ENCODE results near the gene ITGB8. TPM values are rescaled to one million over a fixed set of nuclear protein-coding genes. Genes with fewer than 3 reads are reported as not detected.

ITGB8 gene
- total RNA-seq, 1 experiment from 2014 or later: 1.9 TPM

- Mint-ChIP-seq H3K27ac (no peak overlapping the region), H3K4me1 (peaks cover 2% of the 10 kb centered on the region; the same call in 1 of the 2 replicates), H3K4me3 (no peak overlapping the region), H3K9me3 (no peaks in the 10 kb centered on the region), H3K36me3 (no peaks in the 10 kb centered on the region), H3K27me3 (ENCODE audit: low read depth) (no peaks in the 10 kb centered on the region)
- DNase-seq (ENCODE audit: low spot score) (no peak), ATAC-seq (no peak)
- TF ChIP-seq TP53 (CRISPR knock-in tag; IDR thresholded peaks at IDR 0.05) (no peak), HMGA2 (CRISPR knock-in tag; IDR thresholded peaks at IDR 0.05) (no peak), SMAD3 (CRISPR knock-in tag; IDR thresholded peaks at IDR 0.05; ENCODE audit: borderline replicate concordance) (no peak), FOXP1 (CRISPR knock-in tag; IDR thresholded peaks at IDR 0.05; ENCODE audit: borderline replicate concordance) (no peak), CDX4 (CRISPR knock-in tag; IDR thresholded peaks at IDR 0.05; ENCODE audit: borderline replicate concordance) (no peak), MXD4 (CRISPR knock-in tag; IDR thresholded peaks at IDR 0.05; ENCODE audit: borderline replicate concordance) (no peak), CREM (CRISPR knock-in tag; IDR thresholded peaks at IDR 0.05) (no peak)
- POLR2A ChIA-PET: no interaction called here
- CTCF ChIA-PET: interaction anchor here (1.0 kb wide), 1 partner anchor 691 kb away, joined by 3 read pairs; no protein-coding TSS in a partner anchor
Measured at GRCh38 chr7:20404320-20404719, 73.6 kb downstream of the ITGB8 start.

GRCh38 chr7:20407585-20408466, 77.1 kb downstream of the ITGB8 start:
- POLR2A ChIA-PET: no interaction called here
- DNase-seq (ENCODE audit: low spot score) (no peak), ATAC-seq (no peak; the same call in 1 of the 2 replicates)
- H3K36me3 Mint-ChIP-seq: no peaks in the 10 kb centered on the region
- CTCF ChIA-PET: interaction anchor here (0.8 to 1.9 kb wide), 4 partner anchors 33 to 660 kb away, joined by 3 to 5 read pairs (median 3); no protein-coding TSS in a partner anchor
- no peaks in the 10 kb centered on the region for H3K9me3 Mint-ChIP-seq
- H3K4me1 Mint-ChIP-seq: peaks cover 2% of the 10 kb centered on the region; the same call in 1 of the 2 replicates
- TF ChIP-seq ZNF219 (CRISPR knock-in tag; IDR thresholded peaks at IDR 0.05; ENCODE audit: borderline replicate concordance) (no peak), HMGA2 (CRISPR knock-in tag; IDR thresholded peaks at IDR 0.05) (no peak), ERG (CRISPR knock-in tag; IDR thresholded peaks at IDR 0.05) (no peak), CBFB (CRISPR knock-in tag; IDR thresholded peaks at IDR 0.05; ENCODE audit: low read depth) (no peak)
- no peak overlapping the region for H3K4me3 Mint-ChIP-seq
- H3K27ac Mint-ChIP-seq: no peak overlapping the region
- no peaks in the 10 kb centered on the region for H3K27me3 Mint-ChIP-seq (ENCODE audit: low read depth)

GRCh38 chr7:20408467-20408826, 77.7 kb downstream of the ITGB8 start:
- DNase-seq (ENCODE audit: low spot score): no peak
- H3K4me3 Mint-ChIP-seq: no peak overlapping the region
- H3K27ac Mint-ChIP-seq: no peak overlapping the region
- H3K4me1 Mint-ChIP-seq: peaks cover 2% of the 10 kb centered on the region; the same call in 1 of the 2 replicates
- ChIA-PET CTCF (interaction anchor here (1.0 to 1.9 kb wide), 2 partner anchors 32 to 190 kb away, joined by 3 to 5 read pairs; no protein-coding TSS in a partner anchor), POLR2A (no interaction called here)
- H3K9me3 Mint-ChIP-seq: no peaks in the 10 kb centered on the region
- TF ChIP-seq STAT6 (CRISPR knock-in tag; conservative IDR thresholded peaks at IDR 0.05; ENCODE audit: low read depth) (no peak), E2F1 (CRISPR knock-in tag; IDR thresholded peaks at IDR 0.05) (no peak), MAX (CRISPR knock-in tag; IDR thresholded peaks at IDR 0.05) (no peak), ZBTB21 (CRISPR knock-in tag; IDR thresholded peaks at IDR 0.05; ENCODE audit: borderline replicate concordance) (no peak), ZNF671 (CRISPR knock-in tag; IDR thresholded peaks at IDR 0.05) (no peak), CREM (CRISPR knock-in tag; IDR thresholded peaks at IDR 0.05) (no peak), ZNF423 (CRISPR knock-in tag; IDR thresholded peaks at IDR 0.05) (no peak), ZNF281 (CRISPR knock-in tag; IDR thresholded peaks at IDR 0.05) (no peak), FOXJ3 (CRISPR knock-in tag; IDR thresholded peaks at IDR 0.05; ENCODE audit: borderline replicate concordance) (no peak)
- ATAC-seq: no peak
- H3K27me3 Mint-ChIP-seq (ENCODE audit: low read depth): no peaks in the 10 kb centered on the region
- no peaks in the 10 kb centered on the region for H3K36me3 Mint-ChIP-seq
